HG03460 (cell line): ENCODE data around the gene NOC2L.

ENCODE experiments used
- ATAC-seq: cut with Tn5 transposase; IDR thresholded peaks from one replicate; pipeline ENCODE4 v1.9.1; 2021; ENCODE audit not compliant: unreplicated experiment

NOC2L gene

DNA sequence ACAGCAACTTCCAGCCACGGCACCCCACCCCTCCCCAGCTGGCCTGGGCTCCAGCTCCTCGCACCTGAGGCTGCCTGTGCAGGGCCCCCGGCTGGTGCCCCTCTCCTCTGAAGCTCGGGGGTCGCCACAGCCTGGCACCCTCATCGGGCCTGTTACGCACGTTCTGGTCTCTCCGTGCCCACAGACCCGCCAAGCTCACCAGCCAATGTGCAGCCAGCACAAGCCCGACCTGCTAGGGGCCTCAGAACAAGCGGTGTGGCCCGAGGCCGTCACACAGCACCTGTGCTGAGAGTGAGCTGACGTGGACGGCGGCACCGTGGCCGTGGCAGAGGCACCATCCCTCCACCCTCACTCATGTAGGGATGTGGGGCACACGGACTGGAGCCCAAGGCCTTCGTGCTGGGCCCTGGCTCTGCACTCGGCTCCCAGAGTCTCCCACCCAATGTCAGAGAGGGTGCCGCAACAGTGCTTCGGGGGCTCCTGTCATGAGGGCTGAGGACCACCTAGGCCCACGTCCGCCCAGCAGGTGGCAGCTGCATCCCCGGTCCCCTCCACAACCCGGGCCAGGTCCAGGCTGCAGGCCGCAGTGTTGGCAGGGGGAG lies 39.7 kb downstream of the NOC2L start:
- no peak for ATAC-seq

DNA sequence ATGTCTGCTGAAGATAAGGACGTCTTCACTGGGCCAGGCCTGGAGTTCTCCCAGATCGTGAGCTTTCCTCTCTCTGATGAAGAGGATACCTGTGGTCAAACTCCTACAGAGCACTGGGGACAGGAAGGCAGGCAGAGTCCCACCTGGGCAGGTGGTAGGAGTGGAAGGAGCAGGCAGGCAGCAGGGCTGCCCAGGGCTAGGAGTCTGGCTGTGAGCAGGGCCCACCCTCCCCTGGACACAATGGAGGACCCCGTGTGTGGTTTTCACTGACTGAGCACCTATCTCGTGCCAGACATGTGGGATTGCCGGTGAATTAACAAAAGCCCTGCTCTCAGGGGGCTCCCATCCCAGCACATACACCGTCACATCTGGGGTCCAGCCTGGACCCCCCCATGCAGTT lies 40.2 kb downstream of the NOC2L start:
- no peak for ATAC-seq

DNA sequence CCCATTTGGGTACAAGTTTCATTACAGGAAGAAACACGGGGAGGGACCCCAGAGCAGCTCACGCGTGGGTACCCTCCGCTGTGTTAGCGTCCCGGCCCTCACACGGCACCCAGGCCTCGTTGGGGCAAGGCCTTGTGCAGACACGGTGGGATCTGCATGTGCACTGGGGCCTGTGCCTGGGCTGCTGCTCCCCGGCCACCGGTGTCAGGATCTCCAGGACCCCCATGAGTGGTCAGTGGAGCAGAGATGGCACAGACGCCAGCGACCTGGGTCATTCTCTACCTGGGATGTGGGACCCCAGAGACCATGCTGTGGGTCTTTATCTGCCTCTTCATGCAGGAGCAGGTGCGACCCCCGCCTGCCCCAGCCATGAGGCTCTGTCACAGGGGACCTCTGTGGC lies 40.7 kb downstream of the NOC2L start:
- ATAC-seq, result no peak

DNA sequence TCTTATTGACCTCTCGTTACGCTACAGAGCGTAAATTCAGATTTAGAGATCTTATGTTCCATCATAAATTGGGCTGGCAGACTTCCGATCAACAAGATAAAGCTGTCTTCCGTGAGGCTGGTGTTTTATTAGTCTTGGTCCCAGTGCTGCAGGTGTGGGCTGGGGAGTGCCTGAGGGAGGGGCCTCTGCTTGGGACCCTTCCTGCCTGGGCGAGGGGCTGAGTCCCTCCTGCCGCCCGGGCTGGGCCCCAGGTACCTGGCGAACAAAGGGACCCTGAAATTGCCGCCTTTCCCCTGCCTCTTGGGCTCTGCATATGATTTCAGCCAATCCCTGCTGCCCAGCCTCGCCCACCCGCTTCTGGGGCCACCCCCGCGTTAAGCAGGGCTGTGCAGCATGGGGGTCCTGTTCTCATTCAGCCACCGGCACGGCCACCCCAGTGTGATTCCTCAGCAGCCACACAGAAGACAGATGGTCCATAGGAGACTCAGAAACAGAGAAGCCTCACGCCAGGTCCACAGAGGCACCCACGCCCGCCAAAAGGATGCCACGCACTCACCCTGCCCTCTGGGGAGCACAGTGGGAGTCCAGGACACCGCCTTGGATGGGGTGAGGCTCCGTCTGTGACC lies 41.5 kb downstream of the NOC2L start:
- ATAC-seq, result no peak

DNA sequence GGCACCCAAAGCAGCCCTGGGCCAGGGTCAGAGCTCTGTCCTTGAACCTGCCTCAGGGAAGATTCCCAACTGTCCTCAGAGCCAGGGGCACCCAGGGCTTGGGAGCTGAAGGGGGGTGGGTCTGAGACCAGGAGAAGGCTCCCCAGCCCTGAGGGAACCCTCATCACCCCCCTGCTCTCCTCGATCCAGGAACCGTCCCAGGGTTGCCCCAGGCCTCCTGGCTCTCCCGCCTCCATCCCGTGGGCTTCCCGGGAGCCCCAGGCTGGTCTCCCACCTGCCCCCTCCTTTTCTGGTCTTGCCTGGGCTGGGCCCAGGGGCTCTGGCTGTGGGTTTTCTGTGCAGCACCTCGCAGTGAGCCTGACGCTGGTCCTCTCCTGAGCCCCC lies 42.0 kb downstream of the NOC2L start:
- no peak for ATAC-seq

DNA sequence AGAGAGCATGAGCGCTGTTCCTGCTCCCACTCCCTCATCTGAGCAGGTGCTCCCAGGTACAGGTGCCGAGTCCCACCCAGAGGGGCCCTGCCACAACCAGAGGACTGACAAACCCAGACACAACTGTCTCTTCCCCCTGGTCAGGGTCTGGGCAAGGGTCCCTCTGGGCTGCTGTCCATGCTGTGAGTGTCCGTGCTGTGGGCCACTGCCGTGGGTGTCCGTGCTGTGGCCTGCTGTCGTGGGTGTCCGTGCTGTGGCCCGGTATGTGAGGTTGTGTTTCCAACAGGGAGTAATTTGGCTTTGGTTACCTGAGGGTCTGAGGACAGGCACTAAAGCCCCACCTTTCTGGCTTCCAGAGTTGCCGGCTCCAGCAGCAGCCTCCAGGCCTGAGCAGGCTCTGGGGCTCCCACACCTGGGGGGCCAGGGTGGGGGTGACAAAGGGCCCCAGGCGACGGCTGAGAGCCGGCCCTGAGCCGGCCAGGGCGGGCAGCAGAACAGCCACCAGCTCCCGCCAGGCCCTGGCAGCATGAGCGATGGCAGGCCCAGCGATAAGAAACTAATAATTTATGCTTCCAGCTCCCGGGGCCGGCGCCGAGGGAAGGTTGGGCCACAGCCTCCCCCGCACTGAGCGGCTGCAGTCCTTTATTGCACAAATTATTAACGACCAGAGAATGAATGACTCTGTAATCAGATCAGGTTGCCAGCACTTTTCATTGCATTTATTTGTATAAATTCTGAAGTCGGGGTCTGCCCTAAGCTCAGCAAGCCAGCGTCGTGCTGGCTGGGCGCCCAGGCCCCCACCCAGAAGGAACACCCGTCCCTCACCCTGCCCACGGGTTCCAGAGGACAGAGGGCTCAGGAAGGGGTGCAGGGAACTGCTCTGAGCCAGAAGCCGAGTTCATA lies 42.6 kb downstream of the NOC2L start:
- ATAC-seq, result no peak

DNA sequence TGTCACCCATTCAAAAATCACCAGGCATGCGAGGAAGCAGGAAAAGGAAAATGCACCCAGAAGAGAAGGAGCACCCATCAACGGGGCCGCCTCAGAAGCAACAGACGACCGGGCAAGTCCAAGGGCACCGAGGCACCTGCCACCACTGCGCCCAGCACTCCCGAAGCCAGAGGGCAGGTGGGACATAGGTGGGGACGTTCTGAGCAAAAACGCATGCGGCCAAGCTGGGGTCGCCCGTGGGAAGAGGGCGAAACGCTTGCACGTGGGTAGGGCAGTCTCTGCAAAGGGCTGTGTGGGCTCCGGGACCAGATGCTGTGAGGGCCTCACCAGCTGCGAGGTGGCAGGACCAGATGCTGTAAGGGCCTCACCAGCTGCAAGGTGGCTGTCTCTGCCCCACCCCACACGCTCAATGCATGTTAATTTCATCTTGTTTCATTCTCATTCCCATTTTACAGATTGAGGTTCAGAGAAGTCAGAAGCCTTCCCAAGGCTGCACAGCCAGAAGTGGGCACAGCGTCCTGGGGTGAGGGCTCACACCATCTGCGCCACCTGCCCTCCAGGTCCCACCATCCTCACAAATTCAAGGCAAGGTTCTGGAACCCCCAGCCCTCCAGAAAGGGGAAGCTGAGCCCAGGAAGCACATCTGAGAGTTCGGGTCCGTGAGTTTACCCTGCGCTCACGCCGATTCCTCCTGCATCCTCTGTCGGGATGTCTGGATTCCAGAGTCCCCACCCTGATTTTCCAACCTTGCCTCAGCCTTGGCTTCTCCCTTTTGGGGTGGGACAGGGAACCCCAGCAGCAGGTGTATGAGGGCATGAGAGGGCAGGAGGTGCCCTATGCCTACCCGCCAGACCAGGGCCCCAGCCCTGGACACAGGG lies 43.5 kb downstream of the NOC2L start:
- no peak for ATAC-seq

DNA sequence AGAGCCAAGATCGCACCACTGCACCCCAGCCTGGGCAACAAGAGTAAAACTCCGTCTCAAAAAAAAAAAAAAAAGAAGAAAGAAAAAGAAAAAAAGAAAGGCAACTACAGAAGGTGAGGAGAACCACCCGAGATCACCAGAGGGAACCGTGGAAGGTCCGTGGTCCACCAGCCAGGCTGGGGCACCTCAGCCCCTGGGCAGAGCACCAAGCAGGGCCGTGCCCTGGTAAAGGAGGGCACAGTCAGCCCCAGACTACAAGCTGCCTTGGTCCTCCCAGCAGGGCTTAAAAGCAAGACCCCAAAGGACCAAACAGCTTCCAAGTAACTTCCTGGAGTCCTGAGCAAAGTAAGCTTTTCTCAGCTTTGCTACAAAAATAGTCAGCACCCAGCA lies 44.2 kb downstream of the NOC2L start:
- no peak for ATAC-seq

DNA sequence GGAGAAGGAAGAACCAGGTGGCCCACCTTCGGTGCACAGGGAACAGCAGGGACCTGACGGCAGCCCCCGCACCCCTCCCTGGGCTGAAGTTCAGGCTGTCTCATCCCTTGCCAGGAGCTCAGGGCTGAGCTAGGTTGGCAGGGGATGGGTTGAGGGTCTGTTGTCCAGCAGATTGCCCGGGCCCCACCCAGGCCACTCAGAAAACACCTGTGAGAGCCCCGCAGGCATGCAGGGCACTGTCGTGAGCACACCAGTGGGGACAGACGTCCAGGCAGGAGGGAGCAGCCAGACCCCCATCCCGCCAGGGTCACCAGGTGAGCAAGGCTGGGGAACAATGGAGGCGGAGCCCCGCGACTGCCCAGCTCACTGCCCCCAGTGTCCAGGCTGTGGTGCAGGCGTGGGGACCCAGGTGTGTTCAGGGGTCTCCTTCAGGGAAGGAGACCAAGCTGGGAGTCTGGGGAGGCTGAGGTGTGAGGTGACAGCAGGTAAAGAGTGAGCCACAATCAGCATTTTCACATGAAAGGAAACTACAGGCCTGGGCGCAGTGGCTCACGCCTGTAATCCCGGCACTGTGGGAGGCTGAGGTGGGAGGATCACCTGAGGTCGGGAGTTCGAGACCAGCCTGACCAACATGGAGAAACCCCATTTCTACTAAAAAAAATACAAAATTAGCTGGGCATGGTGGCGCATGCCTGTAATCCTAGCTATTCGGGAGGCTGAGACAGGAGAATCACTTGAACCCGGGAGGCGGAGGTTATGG lies 44.7 kb downstream of the NOC2L start:
- no peak for ATAC-seq

DNA sequence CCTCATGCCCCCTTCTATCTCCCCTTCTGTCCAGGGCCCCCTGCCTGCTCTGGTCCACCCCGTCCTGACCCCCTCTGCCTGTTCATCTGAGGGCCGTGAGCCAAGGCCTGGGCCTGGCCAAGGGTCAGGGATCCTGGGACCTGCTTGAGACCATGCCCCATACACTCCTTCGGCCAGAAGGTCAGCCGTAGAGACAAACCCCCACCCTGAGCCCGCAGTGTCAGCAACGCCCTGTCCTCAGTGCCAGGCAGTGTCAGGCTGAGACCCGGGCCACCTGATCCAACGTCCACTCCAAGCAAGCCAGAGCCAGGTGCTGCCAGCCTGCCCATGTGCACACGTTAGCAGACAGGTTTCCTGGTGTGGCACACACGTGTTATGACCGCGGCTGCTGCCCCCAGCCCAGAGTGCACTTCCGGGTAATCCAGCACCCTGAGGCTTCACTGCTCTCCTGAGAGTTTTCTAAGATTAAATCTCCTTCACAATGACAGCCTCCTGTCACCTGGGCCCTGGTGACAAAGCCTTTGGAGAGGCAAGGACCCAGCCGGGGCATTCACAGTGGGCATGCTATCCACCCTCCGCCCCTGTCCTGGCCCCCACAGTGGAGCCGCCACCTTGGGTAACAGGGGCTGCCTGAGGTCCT lies 45.4 kb downstream of the NOC2L start:
- no peak for ATAC-seq

DNA sequence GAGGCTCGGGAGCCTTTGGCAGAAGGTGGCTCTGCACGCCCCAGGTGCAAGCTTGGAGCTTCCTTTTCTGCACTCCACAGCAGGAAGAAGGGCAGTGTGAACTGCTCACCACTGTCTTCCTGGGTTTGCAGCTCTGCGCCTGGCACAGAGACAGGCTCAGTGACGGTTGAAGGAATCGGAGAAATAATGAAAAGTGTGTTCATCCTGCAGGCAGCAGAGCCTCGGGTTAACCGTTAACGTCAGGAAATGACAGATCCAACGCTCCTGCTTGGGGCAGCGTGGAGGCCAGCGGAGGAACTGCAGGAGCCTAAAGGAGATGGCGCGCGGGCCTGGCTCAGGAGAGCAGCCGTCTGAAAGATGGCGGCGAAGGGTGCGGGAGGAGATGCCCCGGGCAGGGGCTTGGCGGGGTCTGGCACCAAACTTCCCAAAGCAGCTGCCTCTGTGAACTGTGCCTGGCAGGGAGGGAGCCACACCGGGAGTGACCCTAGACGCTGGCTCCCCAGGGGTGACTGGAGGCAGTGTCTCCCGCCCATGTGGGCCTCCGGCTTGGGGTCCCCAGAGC lies 46.2 kb downstream of the NOC2L start:
- ATAC-seq, result no peak

DNA sequence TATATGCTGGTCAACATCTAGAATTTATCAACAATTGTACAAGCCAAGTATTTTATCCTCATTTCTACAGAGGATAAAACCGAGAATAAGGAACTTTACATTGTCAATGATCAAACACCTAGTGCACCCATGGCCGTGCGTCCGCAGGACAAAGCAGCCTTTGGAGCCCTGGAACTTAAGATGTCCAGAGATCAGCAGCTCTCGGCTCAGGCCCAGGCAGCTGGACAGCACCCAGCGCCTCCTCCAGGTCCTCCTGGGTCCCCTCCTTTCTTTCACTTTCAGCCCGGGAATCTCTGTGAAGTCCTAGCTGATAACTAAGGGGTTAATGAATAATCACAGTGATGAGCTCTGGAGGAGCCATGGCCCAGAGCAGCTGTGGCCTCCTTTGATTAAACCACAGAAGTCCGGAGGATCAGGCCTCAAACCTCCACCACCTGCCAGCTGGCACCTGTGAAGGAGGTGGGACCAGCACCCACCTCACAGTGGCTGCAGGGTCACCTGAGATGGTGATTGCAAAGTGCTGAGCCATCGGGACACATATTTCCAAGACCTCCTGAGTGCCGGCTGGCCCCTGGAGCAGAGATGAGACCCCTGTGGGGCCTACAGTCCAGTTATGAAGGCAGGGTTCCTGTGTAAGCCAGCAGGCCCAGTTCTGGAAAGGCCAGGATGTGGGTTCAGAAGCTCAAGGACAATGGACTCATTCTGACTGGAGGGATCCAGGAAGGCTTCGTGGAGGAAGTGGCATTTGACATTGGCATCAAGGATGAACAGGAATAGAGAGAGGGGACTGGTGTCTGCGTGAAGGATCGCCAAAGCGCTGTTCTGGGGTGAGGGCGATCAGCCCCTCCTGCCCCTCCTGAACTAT lies 46.9 kb downstream of the NOC2L start:
- no peak for ATAC-seq

DNA sequence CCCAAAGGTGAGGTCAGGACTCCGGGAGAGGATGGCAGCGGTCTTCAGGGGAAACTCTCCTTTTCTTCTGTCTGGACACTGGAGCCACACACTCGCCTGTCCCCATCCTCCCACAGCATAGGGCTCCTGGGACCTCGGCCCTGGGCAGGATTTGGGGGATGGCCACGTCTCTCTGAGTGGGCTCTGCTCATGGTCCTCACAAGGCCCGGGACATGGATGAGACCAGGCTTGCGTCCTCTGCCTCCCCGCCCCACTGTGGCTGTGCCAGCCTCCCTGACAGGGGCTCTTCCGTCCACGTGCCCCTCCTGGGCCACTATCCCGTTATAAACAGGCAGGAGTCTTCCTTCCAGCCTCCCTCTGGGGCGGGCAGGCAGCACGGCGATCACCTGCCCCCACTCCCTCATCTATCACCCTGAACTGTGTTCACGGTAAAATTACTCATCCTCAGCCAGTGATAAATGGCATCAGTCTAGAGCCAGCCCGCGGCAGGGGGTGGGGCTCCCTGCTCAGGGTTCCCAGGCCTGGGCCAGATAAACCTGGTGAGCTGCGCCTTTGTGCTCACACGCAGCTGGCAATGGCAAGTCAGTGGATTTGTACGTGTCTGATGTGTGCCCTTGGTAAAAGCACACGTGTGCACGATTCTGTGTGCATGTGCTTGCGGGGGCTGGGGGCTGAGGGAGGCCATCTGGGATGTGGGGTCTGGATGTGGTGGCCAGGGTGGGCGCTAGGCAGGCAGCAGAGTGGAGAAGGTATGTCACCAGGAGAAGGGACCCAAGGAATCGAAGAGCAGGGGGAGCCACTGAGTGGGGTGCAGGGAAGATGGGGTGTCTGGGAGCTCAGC lies 48.0 kb downstream of the NOC2L start:
- no peak for ATAC-seq

DNA sequence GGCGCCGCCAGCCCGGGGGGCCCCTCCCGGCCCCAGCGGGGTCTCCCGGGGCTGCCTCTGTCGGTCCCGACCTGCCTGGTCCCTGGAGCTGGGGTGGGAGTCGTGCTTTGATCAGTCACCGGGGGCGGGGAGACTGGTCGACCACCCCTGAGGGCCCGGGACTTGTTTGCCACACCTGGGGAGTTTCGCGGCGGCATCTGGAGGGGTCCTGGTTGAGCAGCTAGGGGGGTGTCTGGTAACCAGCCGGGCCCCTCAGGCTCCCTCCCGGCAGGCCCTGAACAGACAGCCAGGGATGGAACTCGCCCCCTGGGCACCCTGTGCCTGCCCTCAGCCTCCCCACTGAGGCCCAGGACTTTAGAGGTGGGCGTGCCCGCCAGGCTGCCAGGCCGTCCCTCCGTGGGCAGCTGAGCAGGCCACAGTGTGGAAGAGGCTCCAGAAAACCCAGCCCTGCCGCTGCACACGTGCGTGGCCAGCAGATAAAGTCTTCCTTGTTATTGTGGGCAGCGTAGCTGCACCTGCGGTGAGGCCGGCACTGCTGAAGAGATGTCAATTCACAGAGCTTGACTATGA lies 48.7 kb downstream of the NOC2L start:
- no peak for ATAC-seq

DNA sequence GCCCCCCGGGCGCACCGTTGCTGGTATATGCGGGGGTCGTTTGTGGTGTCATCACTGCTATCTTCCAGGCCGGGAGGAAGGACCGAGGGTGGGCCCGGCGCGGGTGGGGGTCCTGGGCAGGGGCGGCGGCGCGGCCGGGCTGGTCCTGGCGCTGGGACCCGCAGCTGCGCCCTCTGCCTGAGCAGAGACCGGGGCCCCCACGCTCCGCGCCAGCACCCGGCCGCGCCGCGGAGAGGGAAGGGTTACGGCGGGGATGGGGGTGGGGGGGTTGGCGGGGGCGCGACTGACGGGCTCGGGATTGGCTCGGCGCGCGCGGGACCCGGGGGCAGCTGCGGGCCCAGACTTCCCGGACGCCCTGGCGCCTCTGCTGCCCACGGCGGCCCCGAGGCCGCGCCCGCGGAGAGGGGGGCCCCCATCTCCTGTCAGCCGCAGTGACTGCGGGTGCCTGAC lies 49.2 kb downstream of the NOC2L start:
- ATAC-seq, result no peak

DNA sequence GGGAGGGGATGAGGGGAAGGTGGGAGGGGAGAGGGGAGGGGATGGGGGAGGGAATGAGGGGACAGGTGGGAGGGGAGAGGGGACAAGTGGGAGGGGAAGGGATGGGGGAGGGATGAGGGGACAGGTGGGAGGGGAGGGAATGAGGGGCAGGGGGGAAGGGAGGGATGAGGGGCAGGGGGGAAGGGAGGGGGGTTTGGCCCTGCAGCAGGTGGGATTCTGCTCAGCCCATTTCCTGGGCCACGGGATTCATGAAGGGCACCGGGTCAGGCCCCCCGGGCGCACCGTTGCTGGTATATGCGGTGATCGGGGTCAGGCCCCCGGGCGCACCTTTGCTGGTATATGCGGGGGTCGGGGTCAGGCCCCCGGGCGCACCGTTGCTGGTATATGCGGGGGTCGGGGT lies 50.4 kb downstream of the NOC2L start:
- no peak for ATAC-seq

DNA sequence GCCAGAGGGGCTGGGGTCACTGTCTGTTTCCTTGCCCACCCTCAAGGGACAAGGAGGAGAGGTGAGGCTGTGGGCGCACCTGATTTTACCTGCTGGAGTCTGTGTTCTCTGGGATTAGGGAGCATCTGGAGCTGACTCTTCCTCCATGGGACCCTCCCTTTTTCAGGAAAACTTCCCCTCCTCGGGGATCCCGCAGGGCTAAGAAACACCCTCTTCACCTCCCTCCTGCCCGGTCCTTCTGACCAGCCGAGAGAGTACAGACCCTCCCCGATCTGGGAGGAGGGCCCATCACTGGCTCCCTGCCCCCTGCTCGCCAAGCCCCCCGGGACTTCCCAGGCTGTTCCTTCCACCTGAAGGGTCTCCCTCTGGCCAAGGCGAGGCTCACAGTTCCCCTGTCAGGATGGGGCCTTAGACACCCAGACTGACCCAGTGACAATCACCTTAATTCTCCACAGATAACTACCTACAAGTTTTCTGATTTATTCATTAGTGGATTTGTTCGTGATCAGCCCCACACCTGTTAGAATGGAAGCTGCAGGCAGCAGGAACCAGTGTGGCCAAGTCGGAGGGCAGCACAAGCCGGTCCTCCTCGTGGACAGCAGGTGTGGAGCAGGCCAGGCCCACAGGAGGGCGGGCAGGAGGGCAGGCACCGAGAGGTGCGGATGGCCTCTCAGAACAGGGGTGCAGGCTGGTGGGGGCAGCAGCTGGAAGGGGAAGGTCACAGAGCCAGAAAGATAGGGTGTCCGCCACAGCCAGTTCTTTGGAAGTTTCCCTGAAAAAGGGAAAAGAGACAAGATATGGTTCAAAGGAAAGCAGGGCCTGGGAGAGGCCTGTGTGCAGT lies 51.2 kb downstream of the NOC2L start:
- ATAC-seq, result no peak
